Hepatocyte (in vitro differentiated cells): Measurements from ENCODE around the gene NEDD4.

Source experiments
- CTCF ChIP-seq: fragments of 200-600 bp; sonication (generic); IDR thresholded peaks from 2 replicates; pipeline ENCODE4 v1.5.1; 2016; ENCODE audit warnings: antibody characterized with exemption, mild to moderate bottlenecking; ENCODE audit not compliant: poor library complexity
- EZH2 ChIP-seq: fragments of 200-600 bp; sonication (generic); IDR thresholded peaks from 2 replicates; pipeline ENCODE4 v1.6.1; 2016; ENCODE audit warnings: antibody characterized with exemption, mild to moderate bottlenecking, borderline replicate concordance

DNA sequence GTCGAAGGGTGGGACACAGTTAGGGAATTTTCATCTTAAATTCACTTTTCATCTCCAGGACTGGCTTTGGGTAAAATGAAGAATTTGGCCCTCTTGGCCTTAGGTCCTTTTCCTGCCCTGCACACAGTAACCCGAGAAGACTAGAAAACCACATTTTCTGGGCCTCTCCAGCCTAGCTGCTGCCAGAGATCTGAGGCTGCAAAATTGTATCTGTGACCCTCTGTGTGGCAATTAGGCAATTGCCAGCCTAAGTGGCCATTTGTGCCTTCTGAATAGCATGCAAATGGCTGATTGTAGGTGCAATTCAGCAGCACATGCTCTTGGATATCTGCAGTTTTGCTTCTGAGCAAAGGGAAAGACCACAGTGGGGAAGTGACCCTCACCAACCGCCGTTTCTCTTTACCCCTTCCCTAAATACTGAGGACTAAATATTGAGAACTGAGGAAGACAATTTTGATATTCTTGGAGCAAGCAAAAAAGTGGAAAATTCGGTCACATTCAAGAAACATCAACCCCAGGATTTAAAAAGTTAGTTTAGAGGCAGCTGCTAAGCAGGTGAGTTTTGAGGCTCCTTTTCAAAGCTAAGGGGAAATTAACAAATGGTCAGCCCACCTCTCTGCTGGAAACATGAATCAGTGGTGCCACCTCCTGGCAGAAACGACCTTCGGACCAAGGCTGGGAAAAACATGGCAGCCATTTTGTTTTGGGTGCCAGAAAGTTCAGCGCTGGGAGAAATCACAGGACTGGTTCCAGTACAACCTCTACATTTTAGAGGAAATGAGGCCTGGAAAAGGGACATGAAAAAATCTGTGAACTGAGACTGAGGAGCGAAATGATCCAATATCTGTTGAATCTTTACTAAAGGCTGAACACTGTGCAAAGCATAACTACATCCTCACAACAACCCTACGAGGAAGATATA lies 193.9 kb downstream of the NEDD4 start:
- TF ChIP-seq EZH2 (no peak), CTCF (peak; percentile 83)
